ENCODE data around the gene EML3. TPM values are rescaled to one million over a fixed set of nuclear protein-coding genes. Genes with fewer than 3 reads are reported as not detected.

Gene EML3
- total RNA-seq, 1 experiment from 2014 or later: 43.7 TPM

- intact Hi-C loops (cut with micrococcal nuclease): no loop called here
- no TSS peak for BruUV-seq (replicated peaks)
- CTCF ChIA-PET: interaction anchor here (0.8 to 1.5 kb wide), 2 partner anchors 11 kb away, joined by 3 to 4 read pairs; no protein-coding TSS in a partner anchor
- no peaks in the 10 kb centered on the region for H3K27me3 Mint-ChIP-seq (ENCODE audit: insufficient read depth, unreplicated experiment)
- POLR2A ChIA-PET: interaction anchor here (0.6 to 5.2 kb wide), 25 partner anchors 10 to 255 kb away, joined by 3 to 152 read pairs (median 11); partner anchors contain the start of genes AHNAK, B3GAT3, C11orf98 and CSKMT
- peak; percentile 31 for DNase-seq (ENCODE audit: unreplicated experiment)
- H3K9me3 Mint-ChIP-seq (ENCODE audit: unreplicated experiment): no peaks in the 10 kb centered on the region
- H3K36me3 Mint-ChIP-seq (ENCODE audit: insufficient read depth, unreplicated experiment): peaks cover 71% of the 10 kb centered on the region
- peak overlapping the region; percentile 96 for H3K27ac Mint-ChIP-seq (ENCODE audit: low read depth, unreplicated experiment)
- peak overlapping the region; percentile 86 for H3K4me3 Mint-ChIP-seq (ENCODE audit: unreplicated experiment)
- peaks cover 38% of the 10 kb centered on the region for H3K4me1 Mint-ChIP-seq (ENCODE audit: insufficient read depth, unreplicated experiment)
- no peak for TF ChIP-seq CTCF (IDR thresholded peaks at IDR 0.05; ENCODE audit: unreplicated experiment)
Measured at GRCh38 chr11:62601122-62601371, 11.5 kb downstream of the EML3 start.

- Mint-ChIP-seq H3K36me3 (ENCODE audit: insufficient read depth, unreplicated experiment) (peaks cover 71% of the 10 kb centered on the region), H3K4me1 (ENCODE audit: insufficient read depth, unreplicated experiment) (peaks cover 38% of the 10 kb centered on the region), H3K4me3 (ENCODE audit: unreplicated experiment) (peak overlapping the region; percentile 86), H3K27ac (ENCODE audit: low read depth, unreplicated experiment) (peak overlapping the region; percentile 96), H3K9me3 (ENCODE audit: unreplicated experiment) (no peaks in the 10 kb centered on the region), H3K27me3 (ENCODE audit: insufficient read depth, unreplicated experiment) (no peaks in the 10 kb centered on the region)
- ChIA-PET POLR2A (interaction anchor here (0.6 to 5.2 kb wide), 27 partner anchors 10 to 256 kb away, joined by 3 to 152 read pairs (median 8); partner anchors contain the start of genes AHNAK, B3GAT3, C11orf98 and CSKMT), CTCF (interaction anchor here (0.7 to 1.5 kb wide), 5 partner anchors 11 to 54 kb away, joined by 3 to 4 read pairs (median 3); partner anchors contain the start of genes EML3, GANAB and ROM1)
- BruUV-seq (replicated peaks): TSS peak; percentile 95
- TF ChIP-seq CTCF (IDR thresholded peaks at IDR 0.05; ENCODE audit: unreplicated experiment): no peak
- peak; percentile 11 for DNase-seq (ENCODE audit: unreplicated experiment)
- intact Hi-C loops (cut with micrococcal nuclease): no loop called here
Measured at GRCh38 chr11:62600367-62601121, 12.0 kb downstream of the EML3 start.

- intact Hi-C loops (cut with micrococcal nuclease): no loop called here
- TSS peak; percentile 39 for BruUV-seq (replicated peaks)
- TF ChIP-seq CTCF (IDR thresholded peaks at IDR 0.05; ENCODE audit: unreplicated experiment): no peak
- Mint-ChIP-seq H3K9me3 (ENCODE audit: unreplicated experiment) (no peaks in the 10 kb centered on the region), H3K27ac (ENCODE audit: low read depth, unreplicated experiment) (peak overlapping the region; percentile 96), H3K4me3 (ENCODE audit: unreplicated experiment) (peak overlapping the region; percentile 86), H3K27me3 (ENCODE audit: insufficient read depth, unreplicated experiment) (no peaks in the 10 kb centered on the region), H3K36me3 (ENCODE audit: insufficient read depth, unreplicated experiment) (peaks cover 71% of the 10 kb centered on the region), H3K4me1 (ENCODE audit: insufficient read depth, unreplicated experiment) (peaks cover 38% of the 10 kb centered on the region)
- CTCF ChIA-PET: interaction anchor here (0.6 to 1.5 kb wide), 7 partner anchors 12 to 262 kb away, joined by 3 to 4 read pairs (median 3); partner anchors contain the start of genes EML3, GANAB and ROM1
- POLR2A ChIA-PET: interaction anchor here (0.6 to 5.2 kb wide), 30 partner anchors 9 to 1896 kb away, joined by 3 to 152 read pairs (median 6); partner anchors contain the start of genes AHNAK, B3GAT3, C11orf98 and CSKMT
- peak; percentile 82 for DNase-seq (ENCODE audit: unreplicated experiment)
Measured at GRCh38 chr11:62599901-62600300, 12.7 kb downstream of the EML3 start.

DNA sequence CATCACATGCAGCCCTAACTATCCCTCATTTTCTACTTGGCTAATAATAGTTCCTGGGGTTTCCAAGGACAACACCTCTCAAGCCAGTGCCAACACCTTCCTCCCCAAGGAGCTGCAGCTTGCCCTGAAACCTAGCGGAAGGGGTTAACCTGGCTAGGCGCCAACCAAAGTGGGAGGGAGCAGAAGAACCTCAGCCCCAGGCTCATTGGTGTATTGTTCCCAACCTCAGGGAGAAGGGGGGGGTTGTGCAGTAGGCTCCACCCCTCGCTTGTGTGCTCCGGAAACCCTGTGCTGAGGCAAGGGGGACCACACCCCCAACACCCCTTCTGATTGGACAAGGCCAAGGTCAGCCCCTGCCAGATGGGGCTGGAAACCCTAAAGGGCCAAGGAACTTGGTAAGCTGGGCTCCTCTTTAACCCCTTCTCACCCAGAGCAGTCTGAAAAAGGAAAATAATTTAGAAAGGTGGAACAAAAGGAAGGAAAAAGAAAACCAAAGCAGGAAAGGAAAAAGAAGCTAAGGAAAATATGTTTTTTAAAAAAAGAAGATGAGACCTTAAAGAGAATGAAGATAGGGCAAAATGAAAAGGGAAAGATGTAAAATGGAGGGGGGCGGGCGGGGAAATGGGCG, 13.4 kb downstream of the EML3 start:
- POLR2A ChIA-PET: interaction anchor here (0.6 to 5.2 kb wide), 33 partner anchors 8 to 1896 kb away, joined by 3 to 152 read pairs (median 5); partner anchors contain the start of genes AHNAK, B3GAT3, C11orf98 and CSKMT
- no peaks in the 10 kb centered on the region for H3K27me3 Mint-ChIP-seq (ENCODE audit: insufficient read depth, unreplicated experiment)

More for the DNA sequence above, 13.4 kb downstream of the EML3 start:
- Mint-ChIP-seq H3K4me1 (ENCODE audit: insufficient read depth, unreplicated experiment) (peaks cover 38% of the 10 kb centered on the region), H3K27ac (ENCODE audit: low read depth, unreplicated experiment) (peak overlapping the region; percentile 96), H3K36me3 (ENCODE audit: insufficient read depth, unreplicated experiment) (peaks cover 77% of the 10 kb centered on the region), H3K9me3 (ENCODE audit: unreplicated experiment) (no peaks in the 10 kb centered on the region), H3K4me3 (ENCODE audit: unreplicated experiment) (peak overlapping the region; percentile 86)
- CTCF ChIA-PET: interaction anchor here (0.6 to 1.4 kb wide), 3 partner anchors 14 to 263 kb away, joined by 3 to 4 read pairs (median 3); partner anchors contain the start of genes EML3 and ROM1
- BruUV-seq (replicated peaks): no TSS peak
- TF ChIP-seq CTCF (IDR thresholded peaks at IDR 0.05; ENCODE audit: unreplicated experiment): no peak
- intact Hi-C loops (cut with micrococcal nuclease): no loop called here
- peak; percentile 98 for DNase-seq (ENCODE audit: unreplicated experiment)
